CD1c-positive myeloid dendritic cell (primary cell): Measurements from ENCODE around the gene FAM241B.

ENCODE experiments used
- DNase-seq: peaks from one replicate; pipeline ENCODE4 v3.0.0-alpha.2; 2016; ENCODE audit errors: extremely low spot score

Gene FAM241B

GRCh38 chr10:69629897-69630650, at the start of gene FAM241B:
Gene FAM241B, plus strand, starts transcription at chr10:69630247. Its CDS starts 1,497 bp downstream, at chr10:69631744.
- peak; percentile 70 for DNase-seq

GRCh38 chr10:69580435-69580834, 49.6 kb upstream of the FAM241B start:
- DNase-seq = no peak

GRCh38 chr10:69583106-69583505, 46.9 kb upstream of the FAM241B start:
- no peak for DNase-seq

GRCh38 chr10:69584624-69585023, 45.4 kb upstream of the FAM241B start:
- DNase-seq = no peak

- no peak for DNase-seq
These were observed 41.7 kb upstream of the FAM241B start for GRCh38 chr10:69588358-69588757.

- no peak for DNase-seq
These were observed 29.2 kb upstream of the FAM241B start for GRCh38 chr10:69600761-69601330.

- no peak for DNase-seq
These were observed 21.0 kb upstream of the FAM241B start for GRCh38 chr10:69609077-69609476.

- DNase-seq = no peak
These were observed 17.3 kb upstream of the FAM241B start for GRCh38 chr10:69612760-69613159.

GRCh38 chr10:69614130-69614529, 15.9 kb upstream of the FAM241B start:
- no peak for DNase-seq

- no peak for DNase-seq
These were observed 13.7 kb upstream of the FAM241B start for GRCh38 chr10:69616358-69616757.

GRCh38 chr10:69618746-69619145, 11.3 kb upstream of the FAM241B start:
- DNase-seq = no peak

- DNase-seq = no peak
These were observed 10.4 kb upstream of the FAM241B start for GRCh38 chr10:69619626-69620025.

- no peak for DNase-seq
These were observed 9.4 kb upstream of the FAM241B start for GRCh38 chr10:69620625-69621024.

- DNase-seq = no peak
These were observed 5.7 kb upstream of the FAM241B start for GRCh38 chr10:69624245-69624786.

GRCh38 chr10:69626826-69627225, 3.2 kb upstream of the FAM241B start:
- DNase-seq = no peak

GRCh38 chr10:69628891-69629290, 1.2 kb upstream of the FAM241B start:
- DNase-seq = no peak

- DNase-seq = no peak
These were observed 539 bp upstream of the FAM241B start for GRCh38 chr10:69629519-69629896.

- DNase-seq = no peak
These were observed 779 bp downstream of the FAM241B start for GRCh38 chr10:69630651-69631400.

GRCh38 chr10:69631566-69631965, 1.5 kb downstream of the FAM241B start:
- no peak for DNase-seq

GRCh38 chr10:69632516-69633199, 2.6 kb downstream of the FAM241B start:
- DNase-seq = no peak

- no peak for DNase-seq
These were observed 3.9 kb downstream of the FAM241B start for GRCh38 chr10:69633673-69634635.
